Fibroblast of lung (primary cell): ENCODE data around the gene CLDN9.

Source experiments
- EZH2 ChIP-seq: IDR thresholded peaks from 2 replicates; pipeline ENCODE4 v1.5.1; 2012; ENCODE audit warnings: low read length, control low read depth, mild to moderate bottlenecking; ENCODE audit errors: missing control alignments
- TF ChIP-seq, protein P1 (sequence below), 2 donors: IDR thresholded peaks in 1 of 2; conservative IDR thresholded peaks in 1 of 2; 1 replicate in 1 of 2; 2 replicates in 1 of 2; pipeline ENCODE4 v1.5.1; 2011 to 2012; ENCODE audit warnings: low read length in 2 of 2, control low read depth in 1 of 2, inconsistent platforms in 1 of 2, low read depth in 1 of 2, mild to moderate bottlenecking in 1 of 2

DNA sequence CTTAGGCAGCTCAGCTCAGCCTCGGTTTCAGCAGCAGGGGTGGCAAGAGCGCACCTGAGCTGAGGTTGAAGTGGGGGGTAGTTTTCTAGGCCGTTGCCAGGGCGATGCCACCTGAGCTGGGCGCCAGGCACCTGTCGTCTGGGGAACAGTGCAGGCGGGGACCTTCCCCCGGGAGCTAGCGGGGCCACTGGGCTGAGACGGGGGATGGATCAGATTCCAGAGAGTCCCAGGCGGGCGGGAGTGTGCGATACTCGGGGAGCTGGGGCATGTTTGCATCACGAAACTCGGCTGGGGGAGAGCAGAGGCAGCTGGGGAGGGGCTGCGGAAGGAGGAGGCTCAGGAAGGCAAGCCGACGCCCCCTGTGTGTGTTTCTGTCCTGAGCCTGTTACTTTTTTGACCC is 477 bp upstream of the CLDN9 start:
- TF ChIP-seq EZH2, result peak; percentile 17
- TF ChIP-seq, protein P1, sequence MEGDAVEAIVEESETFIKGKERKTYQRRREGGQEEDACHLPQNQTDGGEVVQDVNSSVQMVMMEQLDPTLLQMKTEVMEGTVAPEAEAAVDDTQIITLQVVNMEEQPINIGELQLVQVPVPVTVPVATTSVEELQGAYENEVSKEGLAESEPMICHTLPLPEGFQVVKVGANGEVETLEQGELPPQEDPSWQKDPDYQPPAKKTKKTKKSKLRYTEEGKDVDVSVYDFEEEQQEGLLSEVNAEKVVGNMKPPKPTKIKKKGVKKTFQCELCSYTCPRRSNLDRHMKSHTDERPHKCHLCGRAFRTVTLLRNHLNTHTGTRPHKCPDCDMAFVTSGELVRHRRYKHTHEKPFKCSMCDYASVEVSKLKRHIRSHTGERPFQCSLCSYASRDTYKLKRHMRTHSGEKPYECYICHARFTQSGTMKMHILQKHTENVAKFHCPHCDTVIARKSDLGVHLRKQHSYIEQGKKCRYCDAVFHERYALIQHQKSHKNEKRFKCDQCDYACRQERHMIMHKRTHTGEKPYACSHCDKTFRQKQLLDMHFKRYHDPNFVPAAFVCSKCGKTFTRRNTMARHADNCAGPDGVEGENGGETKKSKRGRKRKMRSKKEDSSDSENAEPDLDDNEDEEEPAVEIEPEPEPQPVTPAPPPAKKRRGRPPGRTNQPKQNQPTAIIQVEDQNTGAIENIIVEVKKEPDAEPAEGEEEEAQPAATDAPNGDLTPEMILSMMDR (conservative IDR thresholded peaks at IDR 0.05 in 1 of 2, IDR thresholded peaks at IDR 0.05 in 1 of 2; ENCODE audit: low read depth in 1 of 2, low read length in 2 of 2), result no peak
